K562 (cell line): Measurements from ENCODE around the gene CCL27. TPM values are rescaled to one million over a fixed set of nuclear protein-coding genes. Genes with fewer than 3 reads are reported as not detected.

Source experiments
- CBX5 ChIP-seq: IDR thresholded peaks from 2 replicates; pipeline ENCODE4 v1.6.1; 2014; ENCODE audit warnings: low read depth, borderline replicate concordance
- GATAD2A ChIP-seq: fragments of 450-650 bp; IDR thresholded peaks from 2 replicates; pipeline ENCODE4 v1.6.1; 2017
- PHF21A ChIP-seq: fragments of 450-650 bp; IDR thresholded peaks from 2 replicates; pipeline ENCODE4 v1.6.1; 2017; ENCODE audit warnings: low read depth, borderline replicate concordance
- PRMT5 ChIP-seq: sonication (generic); formaldehyde crosslinking; IDR thresholded peaks from 2 replicates; pipeline ENCODE4 v1.5.0; 2020; ENCODE audit warnings: missing genetic modification reagents
- TCF7 ChIP-seq: sonication (generic); IDR thresholded peaks from 2 replicates; pipeline ENCODE4 v1.6.1; 2016; ENCODE audit warnings: antibody characterized with exemption, borderline replicate concordance
- TSC22D4 ChIP-seq: fragments of 450-650 bp; IDR thresholded peaks from 2 replicates; pipeline ENCODE4 v1.6.1; 2016; ENCODE audit warnings: missing genetic modification characterization, missing biosample characterization, control low read depth
- XRCC4 ChIP-seq: IDR thresholded peaks from one replicate; pipeline ENCODE4 v1.6.1; 2011; ENCODE audit not compliant: insufficient read depth, insufficient read length; ENCODE audit errors: extremely low read depth
- ZNF212 ChIP-seq: fragments of 450-650 bp; formaldehyde crosslinking; IDR thresholded peaks from 2 replicates; pipeline ENCODE4 v1.4.0; 2020; ENCODE audit warnings: mild to moderate bottlenecking
- ZNF24 ChIP-seq: fragments of 450-650 bp; IDR thresholded peaks from 2 replicates; pipeline ENCODE4 v1.6.1; 2016
- ZNF263 ChIP-seq: sonication (generic); formaldehyde crosslinking; IDR thresholded peaks from 2 replicates; pipeline ENCODE4 v1.8.0; 2022; ENCODE audit warnings: mild to moderate bottlenecking, missing genetic modification reagents, borderline replicate concordance
- polyA plus RNA-seq, 8 experiments: library from polyadenylated mRNA; depleted of rRNA in 4 of 8; stranded (reverse) in 5 of 8; unstranded in 3 of 8; fragments of >200 nt; fragmentation: Nextera tagmentation in 2 of 8; fragmentation: Illumina TruSeq in 1 of 8; extraction: Ambion mirVana in 2 of 8; extraction: Trizol in 1 of 8; gene quantifications; 2 replicates each; pipeline versions ENCODE4 v1.2.1 to v1.2.3, GENCODE V29; 2011 to 2014; ENCODE audit warnings: inconsistent platforms in 1 of 8, missing spikeins in 1 of 8
- total RNA-seq, 7 experiments: library from RNA; depleted of rRNA in 6 of 7; stranded (reverse); fragments of >200 nt in 6 of 7; fragmentation: Illumina TruSeq in 2 of 7; extraction: Trizol in 2 of 7; gene quantifications; 2 replicates each; pipeline versions ENCODE4 v1.2.1 to v1.2.3, GENCODE V29; 2011 to 2021; ENCODE audit warnings: low replicate concordance in 1 of 7
- TF ChIP-seq, protein P1 (sequence below): sonication (generic); formaldehyde crosslinking; IDR thresholded peaks from 2 replicates; pipeline ENCODE4 v1.8.1; 2023; ENCODE audit warnings: mild to moderate bottlenecking, missing genetic modification reagents
- TF ChIP-seq, protein P2 (sequence below): sonication (generic); formaldehyde crosslinking; IDR thresholded peaks from 2 replicates; pipeline ENCODE4 v1.8.0; 2023; ENCODE audit warnings: mild to moderate bottlenecking, missing genetic modification reagents
- TF ChIP-seq, protein P3 (sequence below): sonication (generic); formaldehyde crosslinking; IDR thresholded peaks from 2 replicates; pipeline ENCODE4 v1.8.0; 2022; ENCODE audit warnings: mild to moderate bottlenecking, missing genetic modification reagents
- TF ChIP-seq, protein P4 (sequence below): sonication (generic); formaldehyde crosslinking; IDR thresholded peaks from 2 replicates; pipeline ENCODE4 v1.8.1; 2023; ENCODE audit warnings: missing genetic modification reagents, mild to moderate bottlenecking, borderline replicate concordance
- TF ChIP-seq, protein P5 (sequence below): fragments of 450-650 bp; conservative IDR thresholded peaks from 2 replicates; pipeline ENCODE4 v1.6.1; 2016; ENCODE audit warnings: missing genetic modification characterization, low read depth, mild to moderate bottlenecking, missing compliant biosample characterization, moderate library complexity
- TF ChIP-seq, protein P6 (sequence below): sonication (generic); formaldehyde crosslinking; IDR thresholded peaks from 2 replicates; pipeline ENCODE4 v1.8.0; 2022; ENCODE audit warnings: mild to moderate bottlenecking, missing genetic modification reagents, borderline replicate concordance

Gene CCL27
- total and polyA plus RNA-seq, 9 of the 15 experiments (the other 6 are each of a cell fraction or from before 2014, with no cell fraction given), result 0.10 to 0.53 (median 0.27) TPM; not detected in 5

DNA sequence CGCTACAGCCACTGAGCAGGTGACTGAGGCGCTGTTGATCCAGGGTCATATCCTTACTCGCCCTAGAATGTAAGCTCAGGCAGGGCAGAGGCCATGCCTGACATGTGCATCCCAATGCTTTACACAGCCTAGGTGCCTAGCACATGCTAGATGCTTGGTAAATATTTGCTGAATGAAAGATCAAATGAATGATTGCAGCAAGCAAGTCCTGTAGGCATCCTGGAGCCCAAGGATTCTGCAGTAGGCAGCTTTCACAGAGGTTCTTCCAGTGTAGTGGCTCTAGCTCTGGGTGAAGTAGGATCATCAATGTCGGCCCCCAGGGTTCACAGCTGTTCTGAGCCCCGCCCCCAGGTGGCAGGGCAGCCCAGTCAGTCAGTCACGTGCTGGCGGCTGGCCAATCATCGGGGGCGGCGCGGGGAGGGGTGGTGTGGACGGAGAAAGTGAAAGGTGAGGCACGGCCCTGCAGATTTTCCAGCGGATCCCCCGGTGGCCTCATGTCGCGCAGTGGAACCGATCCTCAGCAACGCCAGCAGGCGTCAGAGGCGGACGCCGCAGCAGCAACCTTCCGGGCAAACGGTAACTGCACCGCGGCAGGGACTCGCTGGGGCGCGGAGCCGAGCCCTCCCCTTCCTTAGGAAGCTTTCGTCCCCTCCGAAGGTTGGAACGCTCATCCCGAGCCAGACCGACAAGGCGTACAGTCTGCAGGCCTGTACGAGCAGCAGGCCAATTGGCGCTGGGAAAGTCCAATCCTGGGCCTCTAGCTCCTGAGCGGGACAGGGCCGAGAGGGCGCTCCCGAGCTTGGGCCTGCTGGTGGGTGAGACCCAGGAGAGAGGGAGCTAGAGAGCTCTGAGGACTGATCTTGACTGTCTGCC lies 16.0 kb downstream of the CCL27 start, which contains the start of gene GALT (continued):
- TF ChIP-seq, protein P1, sequence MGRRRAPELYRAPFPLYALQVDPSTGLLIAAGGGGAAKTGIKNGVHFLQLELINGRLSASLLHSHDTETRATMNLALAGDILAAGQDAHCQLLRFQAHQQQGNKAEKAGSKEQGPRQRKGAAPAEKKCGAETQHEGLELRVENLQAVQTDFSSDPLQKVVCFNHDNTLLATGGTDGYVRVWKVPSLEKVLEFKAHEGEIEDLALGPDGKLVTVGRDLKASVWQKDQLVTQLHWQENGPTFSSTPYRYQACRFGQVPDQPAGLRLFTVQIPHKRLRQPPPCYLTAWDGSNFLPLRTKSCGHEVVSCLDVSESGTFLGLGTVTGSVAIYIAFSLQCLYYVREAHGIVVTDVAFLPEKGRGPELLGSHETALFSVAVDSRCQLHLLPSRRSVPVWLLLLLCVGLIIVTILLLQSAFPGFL (CRISPR knock-in tag), result no peak
- TF ChIP-seq GATAD2A, result no peak
- TF ChIP-seq, protein P2, sequence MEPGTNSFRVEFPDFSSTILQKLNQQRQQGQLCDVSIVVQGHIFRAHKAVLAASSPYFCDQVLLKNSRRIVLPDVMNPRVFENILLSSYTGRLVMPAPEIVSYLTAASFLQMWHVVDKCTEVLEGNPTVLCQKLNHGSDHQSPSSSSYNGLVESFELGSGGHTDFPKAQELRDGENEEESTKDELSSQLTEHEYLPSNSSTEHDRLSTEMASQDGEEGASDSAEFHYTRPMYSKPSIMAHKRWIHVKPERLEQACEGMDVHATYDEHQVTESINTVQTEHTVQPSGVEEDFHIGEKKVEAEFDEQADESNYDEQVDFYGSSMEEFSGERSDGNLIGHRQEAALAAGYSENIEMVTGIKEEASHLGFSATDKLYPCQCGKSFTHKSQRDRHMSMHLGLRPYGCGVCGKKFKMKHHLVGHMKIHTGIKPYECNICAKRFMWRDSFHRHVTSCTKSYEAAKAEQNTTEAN, result no peak
- TF ChIP-seq ZNF212, result no peak
- no peak for TF ChIP-seq TSC22D4 (tag)
- TF ChIP-seq, protein P3, sequence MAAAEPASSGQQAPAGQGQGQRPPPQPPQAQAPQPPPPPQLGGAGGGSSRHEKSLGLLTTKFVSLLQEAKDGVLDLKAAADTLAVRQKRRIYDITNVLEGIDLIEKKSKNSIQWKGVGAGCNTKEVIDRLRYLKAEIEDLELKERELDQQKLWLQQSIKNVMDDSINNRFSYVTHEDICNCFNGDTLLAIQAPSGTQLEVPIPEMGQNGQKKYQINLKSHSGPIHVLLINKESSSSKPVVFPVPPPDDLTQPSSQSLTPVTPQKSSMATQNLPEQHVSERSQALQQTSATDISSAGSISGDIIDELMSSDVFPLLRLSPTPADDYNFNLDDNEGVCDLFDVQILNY, result no peak
- TF ChIP-seq, protein P4, sequence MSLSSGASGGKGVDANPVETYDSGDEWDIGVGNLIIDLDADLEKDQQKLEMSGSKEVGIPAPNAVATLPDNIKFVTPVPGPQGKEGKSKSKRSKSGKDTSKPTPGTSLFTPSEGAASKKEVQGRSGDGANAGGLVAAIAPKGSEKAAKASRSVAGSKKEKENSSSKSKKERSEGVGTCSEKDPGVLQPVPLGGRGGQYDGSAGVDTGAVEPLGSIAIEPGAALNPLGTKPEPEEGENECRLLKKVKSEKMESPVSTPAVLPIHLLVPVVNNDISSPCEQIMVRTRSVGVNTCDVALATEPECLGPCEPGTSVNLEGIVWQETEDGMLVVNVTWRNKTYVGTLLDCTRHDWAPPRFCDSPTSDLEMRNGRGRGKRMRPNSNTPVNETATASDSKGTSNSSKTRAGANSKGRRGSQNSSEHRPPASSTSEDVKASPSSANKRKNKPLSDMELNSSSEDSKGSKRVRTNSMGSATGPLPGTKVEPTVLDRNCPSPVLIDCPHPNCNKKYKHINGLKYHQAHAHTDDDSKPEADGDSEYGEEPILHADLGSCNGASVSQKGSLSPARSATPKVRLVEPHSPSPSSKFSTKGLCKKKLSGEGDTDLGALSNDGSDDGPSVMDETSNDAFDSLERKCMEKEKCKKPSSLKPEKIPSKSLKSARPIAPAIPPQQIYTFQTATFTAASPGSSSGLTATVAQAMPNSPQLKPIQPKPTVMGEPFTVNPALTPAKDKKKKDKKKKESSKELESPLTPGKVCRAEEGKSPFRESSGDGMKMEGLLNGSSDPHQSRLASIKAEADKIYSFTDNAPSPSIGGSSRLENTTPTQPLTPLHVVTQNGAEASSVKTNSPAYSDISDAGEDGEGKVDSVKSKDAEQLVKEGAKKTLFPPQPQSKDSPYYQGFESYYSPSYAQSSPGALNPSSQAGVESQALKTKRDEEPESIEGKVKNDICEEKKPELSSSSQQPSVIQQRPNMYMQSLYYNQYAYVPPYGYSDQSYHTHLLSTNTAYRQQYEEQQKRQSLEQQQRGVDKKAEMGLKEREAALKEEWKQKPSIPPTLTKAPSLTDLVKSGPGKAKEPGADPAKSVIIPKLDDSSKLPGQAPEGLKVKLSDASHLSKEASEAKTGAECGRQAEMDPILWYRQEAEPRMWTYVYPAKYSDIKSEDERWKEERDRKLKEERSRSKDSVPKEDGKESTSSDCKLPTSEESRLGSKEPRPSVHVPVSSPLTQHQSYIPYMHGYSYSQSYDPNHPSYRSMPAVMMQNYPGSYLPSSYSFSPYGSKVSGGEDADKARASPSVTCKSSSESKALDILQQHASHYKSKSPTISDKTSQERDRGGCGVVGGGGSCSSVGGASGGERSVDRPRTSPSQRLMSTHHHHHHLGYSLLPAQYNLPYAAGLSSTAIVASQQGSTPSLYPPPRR, result no peak
- TF ChIP-seq PRMT5 (CRISPR knock-in tag), result no peak
- TF ChIP-seq ZNF263 (CRISPR knock-in tag), result no peak
- TF ChIP-seq CBX5, result no peak
- TF ChIP-seq PHF21A, result no peak
- TF ChIP-seq ZNF24, result no peak
- TF ChIP-seq, protein P5, sequence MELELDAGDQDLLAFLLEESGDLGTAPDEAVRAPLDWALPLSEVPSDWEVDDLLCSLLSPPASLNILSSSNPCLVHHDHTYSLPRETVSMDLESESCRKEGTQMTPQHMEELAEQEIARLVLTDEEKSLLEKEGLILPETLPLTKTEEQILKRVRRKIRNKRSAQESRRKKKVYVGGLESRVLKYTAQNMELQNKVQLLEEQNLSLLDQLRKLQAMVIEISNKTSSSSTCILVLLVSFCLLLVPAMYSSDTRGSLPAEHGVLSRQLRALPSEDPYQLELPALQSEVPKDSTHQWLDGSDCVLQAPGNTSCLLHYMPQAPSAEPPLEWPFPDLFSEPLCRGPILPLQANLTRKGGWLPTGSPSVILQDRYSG (tag), result no peak
- TF ChIP-seq XRCC4, result no peak
- TF ChIP-seq, protein P6, sequence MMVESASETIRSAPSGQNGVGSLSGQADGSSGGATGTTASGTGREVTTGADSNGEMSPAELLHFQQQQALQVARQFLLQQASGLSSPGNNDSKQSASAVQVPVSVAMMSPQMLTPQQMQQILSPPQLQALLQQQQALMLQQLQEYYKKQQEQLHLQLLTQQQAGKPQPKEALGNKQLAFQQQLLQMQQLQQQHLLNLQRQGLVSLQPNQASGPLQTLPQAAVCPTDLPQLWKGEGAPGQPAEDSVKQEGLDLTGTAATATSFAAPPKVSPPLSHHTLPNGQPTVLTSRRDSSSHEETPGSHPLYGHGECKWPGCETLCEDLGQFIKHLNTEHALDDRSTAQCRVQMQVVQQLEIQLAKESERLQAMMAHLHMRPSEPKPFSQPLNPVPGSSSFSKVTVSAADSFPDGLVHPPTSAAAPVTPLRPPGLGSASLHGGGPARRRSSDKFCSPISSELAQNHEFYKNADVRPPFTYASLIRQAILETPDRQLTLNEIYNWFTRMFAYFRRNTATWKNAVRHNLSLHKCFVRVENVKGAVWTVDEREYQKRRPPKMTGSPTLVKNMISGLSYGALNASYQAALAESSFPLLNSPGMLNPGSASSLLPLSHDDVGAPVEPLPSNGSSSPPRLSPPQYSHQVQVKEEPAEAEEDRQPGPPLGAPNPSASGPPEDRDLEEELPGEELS (CRISPR knock-in tag), result no peak; the same call in 1 of the 2 replicates
- TF ChIP-seq TCF7, result no peak
